ENCODE data around the gene GRIK3. TPM values are rescaled to one million over a fixed set of nuclear protein-coding genes. Genes with fewer than 3 reads are reported as not detected.

The GRIK3 gene
- polyA plus RNA-seq, 1 experiment: not detected

DNA sequence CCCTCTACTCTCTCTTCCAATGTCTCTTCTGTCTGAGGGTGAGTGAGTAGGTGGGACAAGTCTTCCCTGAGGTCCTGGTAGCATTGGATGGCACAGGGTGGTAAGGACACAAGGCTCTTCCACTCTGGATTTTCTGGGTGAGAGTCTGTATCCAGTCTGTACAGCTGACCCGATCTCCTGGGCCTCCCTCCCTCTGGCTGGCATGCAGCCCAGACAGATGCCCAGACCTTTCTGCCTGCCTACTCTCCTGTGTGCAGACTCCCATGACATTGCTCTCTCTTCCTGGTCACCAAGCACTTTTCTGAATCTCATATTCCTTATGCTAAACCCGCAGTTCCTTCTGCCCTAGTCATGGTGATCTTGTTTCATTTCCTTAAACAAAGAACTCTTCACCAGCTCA lies 100.3 kb downstream of the GRIK3 start:
- no peak for DNase-seq (ENCODE audit: low read depth, low spot score)
- POLR2A ChIA-PET: no interaction called here
- H3K9me3 ChIP-seq (ENCODE audit: control insufficient read depth, insufficient read depth, low read length): no peaks in the 10 kb centered on the region
- TF ChIP-seq CTCF (IDR thresholded peaks at IDR 0.05; ENCODE audit: low read depth, low read length): no peak
- H3K27ac ChIP-seq (ENCODE audit: low read depth, low read length): no peak overlapping the region
- H3K27me3 ChIP-seq (ENCODE audit: control insufficient read depth, insufficient read depth, low read length): no peaks in the 10 kb centered on the region
- CTCF ChIA-PET: no interaction called here
- no peak overlapping the region for H3K4me3 ChIP-seq (ENCODE audit: low read depth, low read length)

DNA sequence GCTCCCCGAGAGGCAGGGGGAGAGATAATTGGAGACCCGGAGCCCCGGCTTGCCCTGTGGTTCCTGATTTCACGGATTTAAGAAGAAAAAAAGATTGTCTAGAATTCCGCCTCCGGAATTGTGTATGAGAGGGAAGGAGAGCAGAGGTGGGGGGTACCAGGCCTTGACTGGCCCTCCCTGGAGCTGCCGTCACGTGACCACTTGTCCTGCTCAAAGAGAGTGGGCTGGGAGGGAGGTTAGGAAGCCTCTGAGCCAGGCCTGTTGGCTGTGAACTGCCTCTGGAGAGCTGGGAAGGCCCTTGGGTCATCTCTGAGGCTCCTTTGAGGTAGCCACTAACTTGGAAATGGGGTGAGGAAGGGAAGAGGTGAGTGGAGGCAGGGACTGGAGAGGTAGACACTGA lies 106.5 kb downstream of the GRIK3 start:
- H3K27ac ChIP-seq (ENCODE audit: low read depth, low read length): no peak overlapping the region
- H3K4me3 ChIP-seq (ENCODE audit: low read depth, low read length): no peak overlapping the region
- DNase-seq (ENCODE audit: low read depth, low spot score): no peak
- H3K27me3 ChIP-seq (ENCODE audit: control insufficient read depth, insufficient read depth, low read length): no peaks in the 10 kb centered on the region
- no peak for TF ChIP-seq CTCF (IDR thresholded peaks at IDR 0.05; ENCODE audit: low read depth, low read length)
- no peaks in the 10 kb centered on the region for H3K9me3 ChIP-seq (ENCODE audit: control insufficient read depth, insufficient read depth, low read length)
- POLR2A ChIA-PET: no interaction called here
- CTCF ChIA-PET: no interaction called here

- POLR2A ChIA-PET: no interaction called here
- Histone ChIP-seq H3K27ac (ENCODE audit: low read depth, low read length) (no peak overlapping the region), H3K4me3 (ENCODE audit: low read depth, low read length) (no peak overlapping the region), H3K27me3 (ENCODE audit: control insufficient read depth, insufficient read depth, low read length) (no peaks in the 10 kb centered on the region), H3K9me3 (ENCODE audit: control insufficient read depth, insufficient read depth, low read length) (no peaks in the 10 kb centered on the region)
- TF ChIP-seq CTCF (IDR thresholded peaks at IDR 0.05; ENCODE audit: low read depth, low read length): no peak
- DNase-seq (ENCODE audit: low read depth, low spot score): no peak
- CTCF ChIA-PET: no interaction called here
Observed at GRCh38 chr1:36925251-36925650, 109.1 kb downstream of the GRIK3 start.

DNA sequence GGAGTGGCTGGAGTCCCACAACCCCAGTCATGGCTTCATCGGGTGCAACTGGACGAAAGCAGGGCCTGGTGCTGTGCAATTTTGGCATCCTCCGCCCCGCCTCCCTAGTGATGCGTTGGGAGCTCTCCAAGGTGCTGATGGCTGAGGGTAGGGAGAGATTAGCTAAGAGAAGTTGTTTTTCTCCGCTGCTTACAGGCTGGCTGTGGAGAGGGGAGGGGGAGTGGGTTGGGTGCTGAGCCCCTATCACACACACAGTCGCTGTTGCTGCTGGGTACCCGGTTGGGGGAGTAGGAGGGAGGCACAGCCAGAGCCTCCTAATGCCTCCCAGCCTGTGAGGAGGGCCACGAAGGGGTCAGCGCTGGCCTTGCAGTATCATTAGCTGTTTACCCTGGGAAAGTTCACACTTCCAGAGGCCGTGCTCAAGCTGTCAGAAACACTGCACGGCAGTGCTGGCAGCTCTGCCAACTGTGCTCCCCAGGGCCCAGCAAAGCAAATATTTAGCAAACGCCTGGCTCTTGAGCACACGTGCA lies 110.0 kb downstream of the GRIK3 start:
- Histone ChIP-seq H3K27ac (ENCODE audit: low read depth, low read length) (no peak overlapping the region), H3K9me3 (ENCODE audit: control insufficient read depth, insufficient read depth, low read length) (no peaks in the 10 kb centered on the region), H3K4me3 (ENCODE audit: low read depth, low read length) (no peak overlapping the region), H3K27me3 (ENCODE audit: control insufficient read depth, insufficient read depth, low read length) (no peaks in the 10 kb centered on the region)
- TF ChIP-seq CTCF (IDR thresholded peaks at IDR 0.05; ENCODE audit: low read depth, low read length): no peak
- ChIA-PET POLR2A (interaction anchor here (0.6 kb wide), 1 partner anchor 113 kb away, joined by 3 read pairs; no protein-coding TSS in a partner anchor), CTCF (no interaction called here)
- no peak for DNase-seq (ENCODE audit: low read depth, low spot score)

DNA sequence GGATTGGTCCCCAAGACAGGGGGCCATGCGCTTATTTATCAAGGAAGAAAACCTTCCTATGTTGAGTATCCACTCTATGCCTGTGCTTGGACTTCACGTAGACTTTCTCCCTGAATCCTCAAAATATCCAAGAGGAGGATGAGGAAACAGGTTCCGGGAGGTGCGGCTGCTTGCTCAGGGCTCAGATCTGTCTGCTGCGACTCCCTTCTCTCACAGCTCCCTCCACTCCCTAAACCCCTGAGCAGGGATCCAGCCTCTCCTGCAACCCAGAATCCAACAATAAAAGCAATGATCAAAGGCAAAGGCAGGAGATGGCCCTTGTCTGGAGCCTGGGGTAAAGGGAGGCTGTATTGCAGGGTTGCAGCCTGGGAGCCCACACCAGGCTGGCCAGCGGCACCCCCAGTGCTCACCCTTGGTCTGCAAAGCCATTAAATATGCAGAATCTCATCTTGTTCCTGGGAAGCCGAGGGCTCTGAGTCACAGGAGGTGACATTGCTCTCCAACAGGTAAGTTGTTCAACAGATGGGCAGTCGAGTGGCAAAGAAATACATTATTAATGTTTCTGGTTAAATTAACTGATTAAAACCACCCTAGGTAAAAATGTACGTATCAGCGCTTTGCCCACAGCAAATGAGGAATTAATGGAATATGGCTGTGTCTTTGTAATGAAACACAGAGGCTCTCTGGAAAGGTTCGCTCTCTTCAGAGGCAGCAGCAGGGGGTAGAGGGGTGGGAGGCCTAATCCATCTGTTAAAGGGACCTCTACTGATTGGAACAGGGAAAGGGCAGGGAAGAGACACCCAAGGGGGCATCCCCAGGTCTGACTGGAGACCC lies 111.5 kb downstream of the GRIK3 start:
- ChIA-PET CTCF (no interaction called here), POLR2A (no interaction called here)
- no peak for DNase-seq (ENCODE audit: low read depth, low spot score)
- Histone ChIP-seq H3K9me3 (ENCODE audit: control insufficient read depth, insufficient read depth, low read length) (no peaks in the 10 kb centered on the region), H3K4me3 (ENCODE audit: low read depth, low read length) (no peak overlapping the region), H3K27me3 (ENCODE audit: control insufficient read depth, insufficient read depth, low read length) (no peaks in the 10 kb centered on the region), H3K27ac (ENCODE audit: low read depth, low read length) (no peak overlapping the region)
- TF ChIP-seq CTCF (IDR thresholded peaks at IDR 0.05; ENCODE audit: low read depth, low read length): no peak

Data from AG04450 (cell line).